Esophagus (tissue), 2 donors: ENCODE results near the gene ELL3. TPM values are rescaled to one million over a fixed set of nuclear protein-coding genes. Genes with fewer than 3 reads are reported as not detected.
A peak's percentile ranks its signal among the peaks of the same experiment; 100 is the strongest.
"Not testable (repeated sequence)": the region's sequence is repeated elsewhere in the genome, so short reads cannot be mapped to it uniquely, and the experiment has no call there.

Source experiments
- H3K27ac ChIP-seq, 2 donors: one replicate each; pipeline ENCODE4 v1.5.1; 2013; ENCODE audit warnings: low read depth in 2 of 2, mild to moderate bottlenecking in 2 of 2, inconsistent platforms in 1 of 2, low read length in 1 of 2, moderate library complexity in 1 of 2
- H3K27me3 ChIP-seq, 2 donors: one replicate each; pipeline ENCODE4 v1.6.1; 2013; ENCODE audit warnings: low read length in 2 of 2, control low read depth in 1 of 2, mild to moderate bottlenecking in 1 of 2; ENCODE audit not compliant: insufficient read depth in 2 of 2, control insufficient read depth in 1 of 2
- H3K36me3 ChIP-seq, 2 donors: one replicate each; pipeline ENCODE4 v1.6.1; 2013; ENCODE audit warnings: low read length in 1 of 2; ENCODE audit not compliant: control insufficient read depth in 2 of 2, insufficient read depth in 2 of 2
- H3K4me1 ChIP-seq, 2 donors: one replicate each; pipeline ENCODE4 v1.6.1; 2013; ENCODE audit warnings: low read length in 1 of 2; ENCODE audit not compliant: control insufficient read depth in 2 of 2, insufficient read depth in 2 of 2
- H3K4me3 ChIP-seq, 2 donors: one replicate each; pipeline ENCODE4 v1.5.1; 2013; ENCODE audit warnings: low read length in 2 of 2, mild to moderate bottlenecking in 2 of 2, low read depth in 1 of 2, moderate library complexity in 1 of 2
- H3K9me3 ChIP-seq, 2 donors: one replicate each; pipeline ENCODE4 v1.6.1; 2013; ENCODE audit warnings: mild to moderate bottlenecking in 2 of 2, low read depth in 1 of 2, low read length in 1 of 2, moderate library complexity in 1 of 2; ENCODE audit not compliant: control insufficient read depth in 2 of 2, insufficient read depth in 1 of 2
- WGBS, 2 donors: extraction: QIAGEN DNeasy Blood & Tissue Kit; methylation state at CpG; one replicate each; pipeline ENCODE4 v1.1.7; 2013; 5-methylcytosine and 5-hydroxymethylcytosine counted together
- polyA plus RNA-seq, 2 donors: library from polyadenylated mRNA; stranded (reverse); fragments of 200-250 nt; gene quantifications; one replicate each; pipeline ENCODE4 v1.2.3, GENCODE V29; 2013
- donor health status: healthy with polysubstance abuse.
- donor health status: Bipolar disorder and iron deficiency.

Gene ELL3
- polyA plus RNA-seq, 2 donors: 14.5 to 15.5 TPM

- H3K9me3 ChIP-seq, H3K27me3 ChIP-seq, H3K4me3 ChIP-seq, H3K27ac ChIP-seq, H3K4me1 ChIP-seq, H3K36me3 ChIP-seq: not testable (repeated sequence)
- WGBS, 2 donors: 97 to 98% methylated on average over 7 of the region's 7 CpGs
These were observed 25.9 kb upstream of the ELL3 start for GRCh38 chr15:43802676-43803075.

- peaks cover 0 to 8% of the 10 kb centered on the region in 2 donors for H3K4me1 ChIP-seq
- H3K36me3 ChIP-seq: peaks cover 6 to 7% of the 10 kb centered on the region in 2 donors
- WGBS, 2 donors: 7 to 8% methylated on average over 44 of the region's 44 CpGs
These were observed 23.7 kb upstream of the ELL3 start, which contains the start of gene HYPK for GRCh38 chr15:43800286-43801141. Gene HYPK (plus strand): TSS chr15:43800599. CDS start chr15:43800623, 24 bp downstream.

GRCh38 chr15:43799945-43800285, 23.1 kb upstream of the ELL3 start, which contains the start of gene SERINC4:
Gene SERINC4 (minus strand): TSS chr15:43800220. CDS start chr15:43799986, 234 bp downstream.
- Histone ChIP-seq H3K27me3 (no peaks in the 10 kb centered on the region), H3K4me1 (peaks cover 0 to 8% of the 10 kb centered on the region in 2 donors), H3K36me3 (peaks cover 3 to 10% of the 10 kb centered on the region in 2 donors), H3K9me3 (no peaks in the 10 kb centered on the region), H3K4me3 (peak within 1 kb of the TSS; percentile 74 to 94), H3K27ac (peak within 1 kb of the TSS; percentile 75 to 95)
- WGBS, 2 donors: 92 to 95% methylated on average over 8 of the region's 8 CpGs

More at GRCh38 chr15:43800286-43801141, 23.7 kb upstream of the ELL3 start, which contains the start of gene HYPK:
- Histone ChIP-seq H3K9me3 (no peaks in the 10 kb centered on the region), H3K27ac (peak within 1 kb of the TSS; percentile 75 to 95), H3K27me3 (no peaks in the 10 kb centered on the region), H3K4me3 (peak within 1 kb of the TSS; percentile 74 to 94)

GRCh38 chr15:43799209-43799944, 22.6 kb upstream of the ELL3 start:
- H3K27me3 ChIP-seq: no peaks in the 10 kb centered on the region
- peaks cover 0 to 10% of the 10 kb centered on the region in 2 donors for H3K4me1 ChIP-seq
- WGBS, 2 donors: 84 to 87% methylated on average over 16 of the region's 16 CpGs
- peaks cover 7% of the 10 kb centered on the region in 2 donors for H3K36me3 ChIP-seq
- H3K9me3 ChIP-seq: no peaks in the 10 kb centered on the region
- peak overlapping the region; percentile 61 to 95 for H3K27ac ChIP-seq
- no peak overlapping the region for H3K4me3 ChIP-seq

GRCh38 chr15:43796566-43796965, 19.8 kb upstream of the ELL3 start:
- 91% methylated on average over 3 of the region's 3 CpGs for WGBS, 2 donors

GRCh38 chr15:43795997-43796396, 19.2 kb upstream of the ELL3 start:
- Histone ChIP-seq H3K4me1 (peaks cover 4 to 14% of the 10 kb centered on the region in 2 donors), H3K9me3 (no peaks in the 10 kb centered on the region), H3K27ac (no peak overlapping the region), H3K4me3 (no peak overlapping the region), H3K27me3 (no peaks in the 10 kb centered on the region), H3K36me3 (peaks cover 7 to 13% of the 10 kb centered on the region in 2 donors)

More at GRCh38 chr15:43796566-43796965, 19.8 kb upstream of the ELL3 start:
- H3K36me3 ChIP-seq: peaks cover 7 to 13% of the 10 kb centered on the region in 2 donors
- no peaks in the 10 kb centered on the region for H3K27me3 ChIP-seq
- no peaks in the 10 kb centered on the region for H3K9me3 ChIP-seq
- H3K4me3 ChIP-seq: no peak overlapping the region
- peaks cover 4 to 14% of the 10 kb centered on the region in 2 donors for H3K4me1 ChIP-seq
- peak overlapping the region in 1 of 2 donors; percentile 2 for H3K27ac ChIP-seq

- Histone ChIP-seq H3K36me3 (peaks cover 7 to 13% of the 10 kb centered on the region in 2 donors), H3K4me1 (peaks cover 4 to 14% of the 10 kb centered on the region in 2 donors)
- WGBS, 2 donors: 86 to 91% methylated on average over 2 of the region's 2 CpGs
These were observed 18.4 kb upstream of the ELL3 start for GRCh38 chr15:43795197-43795596.

GRCh38 chr15:43794269-43795037, 17.7 kb upstream of the ELL3 start:
- 75 to 79% methylated on average over 9 of the region's 9 CpGs for WGBS, 2 donors
- H3K27ac ChIP-seq: peak overlapping the region in 1 of 2 donors; percentile 16
- H3K9me3 ChIP-seq: no peaks in the 10 kb centered on the region
- H3K4me3 ChIP-seq: no peak overlapping the region
- peaks cover 4 to 9% of the 10 kb centered on the region in 2 donors for H3K4me1 ChIP-seq
- H3K27me3 ChIP-seq: no peaks in the 10 kb centered on the region
- peaks cover 7 to 13% of the 10 kb centered on the region in 2 donors for H3K36me3 ChIP-seq

More at GRCh38 chr15:43795197-43795596, 18.4 kb upstream of the ELL3 start:
- Histone ChIP-seq H3K4me3 (no peak overlapping the region), H3K27me3 (no peaks in the 10 kb centered on the region), H3K27ac (peak overlapping the region in 1 of 2 donors; percentile 15), H3K9me3 (no peaks in the 10 kb centered on the region)

GRCh38 chr15:43793647-43794046, 16.9 kb upstream of the ELL3 start:
- Histone ChIP-seq H3K27me3 (no peaks in the 10 kb centered on the region), H3K36me3 (peaks cover 7 to 13% of the 10 kb centered on the region in 2 donors), H3K4me3 (peak overlapping the region in 1 of 2 donors; percentile 94), H3K9me3 (no peaks in the 10 kb centered on the region), H3K4me1 (peaks cover 4 to 7% of the 10 kb centered on the region in 2 donors), H3K27ac (peak overlapping the region; percentile 93 to 95)
- 79 to 81% methylated on average over 10 of the region's 10 CpGs for WGBS, 2 donors
